Endodermal cell (in vitro differentiated cells): ENCODE data around the gene GALNT9. TPM values are rescaled to one million over a fixed set of nuclear protein-coding genes. Genes with fewer than 3 reads are reported as not detected.

Source experiments
- DNase-seq: peaks from one replicate; pipeline ENCODE4 v3.0.0-alpha.2; 2017
- H3K27ac ChIP-seq: 2 replicates; pipeline ENCODE4 v1.5.1; 2013; ENCODE audit warnings: mild to moderate bottlenecking, low read depth, low read length, moderate library complexity
- H3K27me3 ChIP-seq: 2 replicates; pipeline ENCODE4 v1.6.1; 2013; ENCODE audit warnings: mild to moderate bottlenecking, low read length, moderate library complexity; ENCODE audit not compliant: insufficient read depth, control insufficient read depth, poor library complexity, severe bottlenecking
- H3K36me3 ChIP-seq: 2 replicates; pipeline ENCODE4 v1.7.0; 2013; ENCODE audit warnings: mild to moderate bottlenecking, low read length, moderate library complexity; ENCODE audit not compliant: control insufficient read depth, insufficient read depth
- H3K4me1 ChIP-seq: one replicate; pipeline ENCODE4 v1.7.0; 2013; ENCODE audit warnings: low read length; ENCODE audit not compliant: control insufficient read depth, insufficient read depth
- H3K4me3 ChIP-seq: 2 replicates; pipeline ENCODE4 v1.5.1; 2013; ENCODE audit warnings: mild to moderate bottlenecking, low read length, moderate library complexity
- H3K9ac ChIP-seq: 2 replicates; pipeline ENCODE4 v1.6.1; 2013; ENCODE audit warnings: mild to moderate bottlenecking, low read length, moderate library complexity; ENCODE audit not compliant: poor library complexity, severe bottlenecking; ENCODE audit errors: extremely low read depth
- H3K9me3 ChIP-seq: 2 replicates; pipeline ENCODE4 v1.6.1; 2013; ENCODE audit warnings: mild to moderate bottlenecking, low read length, moderate library complexity; ENCODE audit not compliant: control insufficient read depth
- H3K27ac Mint-ChIP-seq: 2 replicates; pipeline ENCODE4 v1.8.0; 2020; ENCODE audit warnings: mixed read lengths
- H3K27me3 Mint-ChIP-seq: 2 replicates; pipeline ENCODE4 v1.8.0; 2021; ENCODE audit warnings: mild to moderate bottlenecking, mixed read lengths; ENCODE audit not compliant: insufficient read depth
- H3K36me3 Mint-ChIP-seq: 2 replicates; pipeline ENCODE4 v1.8.0; 2020; ENCODE audit warnings: low read depth, mixed read lengths
- H3K4me1 Mint-ChIP-seq: 2 replicates; pipeline ENCODE4 v1.8.0; 2020; ENCODE audit warnings: mixed read lengths
- H3K4me3 Mint-ChIP-seq: 2 replicates; pipeline ENCODE4 v1.8.0; 2020; ENCODE audit warnings: mild to moderate bottlenecking, moderate library complexity, mixed read lengths
- H3K9me3 Mint-ChIP-seq: 2 replicates; pipeline ENCODE4 v1.8.0; 2020; ENCODE audit warnings: mild to moderate bottlenecking, mixed read lengths
- CTCF ChIP-seq: fragments of 200-600 bp; sonication (generic); conservative IDR thresholded peaks from 2 replicates; pipeline ENCODE4 v1.5.0; 2021; ENCODE audit warnings: antibody characterized with exemption, mild to moderate bottlenecking
- WGBS, 2 experiments: methylation state at CpG; one replicate each; pipeline versions ENCODE4 v1.1.5 to v1.1.7; 2013; ENCODE audit warnings: missing lambda C conversion rate in 2 of 2, mixed read lengths in 1 of 2; ENCODE audit not compliant: insufficient coverage in 1 of 2, insufficient read length in 1 of 2; 5-methylcytosine and 5-hydroxymethylcytosine counted together
- total RNA-seq, 2 donors: library from RNA; stranded (reverse); fragmentation: NEBNext Ultra II Directional in 1 of 2; extraction: Animal tissue kit (Norgen Biotek cat#: 25700) in 1 of 2; gene quantifications; 2 replicates in 1 of 2; 3 replicates in 1 of 2; pipeline ENCODE4 v1.2.1, GENCODE V29; 2021

GALNT9 gene
- total RNA-seq, 2 donors from 2014 or later = 0.13 TPM; not detected in 1

- Histone ChIP-seq H3K27me3 (no peaks in the 10 kb centered on the region), H3K9me3 (peaks cover 17% of the 10 kb centered on the region), H3K4me3 (no peak overlapping the region), H3K4me1 (no peaks in the 10 kb centered on the region), H3K9ac (no peak overlapping the region), H3K36me3 (no peaks in the 10 kb centered on the region), H3K27ac (no peak overlapping the region)
- no peak for DNase-seq
- Mint-ChIP-seq H3K27me3 (peaks cover 49% of the 10 kb centered on the region), H3K9me3 (peaks cover 7% of the 10 kb centered on the region), H3K4me3 (no peak overlapping the region), H3K27ac (no peak overlapping the region), H3K4me1 (no peaks in the 10 kb centered on the region), H3K36me3 (no peaks in the 10 kb centered on the region)
- 56 to 60% methylated on average over 6 to 7 of the region's 7 CpGs for WGBS, 2 experiments
- TF ChIP-seq CTCF = no peak
Measured at GRCh38 chr12:132217800-132218526, 111.4 kb downstream of the GALNT9 start.

GRCh38 chr12:132217371-132217770 is 112.0 kb downstream of the GALNT9 start:
- H3K9ac ChIP-seq = no peak overlapping the region
- H3K27me3 Mint-ChIP-seq = peaks cover 48% of the 10 kb centered on the region
- peaks cover 12% of the 10 kb centered on the region for H3K9me3 ChIP-seq
- H3K4me3 Mint-ChIP-seq = no peak overlapping the region
- no peaks in the 10 kb centered on the region for H3K27me3 ChIP-seq
- no peaks in the 10 kb centered on the region for H3K4me1 ChIP-seq
- no peak for TF ChIP-seq CTCF
- no peak for DNase-seq
- H3K4me1 Mint-ChIP-seq = no peaks in the 10 kb centered on the region
- H3K36me3 Mint-ChIP-seq = no peaks in the 10 kb centered on the region
- WGBS, 2 experiments = 66 to 92% methylated on average over 1 of the region's 1 CpG
- H3K36me3 ChIP-seq = no peaks in the 10 kb centered on the region
- H3K9me3 Mint-ChIP-seq = peaks cover 7% of the 10 kb centered on the region
- no peak overlapping the region for H3K27ac Mint-ChIP-seq
- no peak overlapping the region for H3K4me3 ChIP-seq
- no peak overlapping the region for H3K27ac ChIP-seq

GRCh38 chr12:132216354-132216987 is 112.9 kb downstream of the GALNT9 start:
- H3K36me3 Mint-ChIP-seq = no peaks in the 10 kb centered on the region
- WGBS, 2 experiments = 73 to 79% methylated on average over 6 to 21 of the region's 21 CpGs
- no peaks in the 10 kb centered on the region for H3K27me3 ChIP-seq
- DNase-seq = no peak
- no peak for TF ChIP-seq CTCF
- H3K27ac Mint-ChIP-seq = no peak overlapping the region
- no peaks in the 10 kb centered on the region for H3K4me1 ChIP-seq
- peaks cover 46% of the 10 kb centered on the region for H3K27me3 Mint-ChIP-seq
- peaks cover 9% of the 10 kb centered on the region for H3K9me3 ChIP-seq
- no peak overlapping the region for H3K4me3 Mint-ChIP-seq
- no peak overlapping the region for H3K4me3 ChIP-seq
- H3K4me1 Mint-ChIP-seq = no peaks in the 10 kb centered on the region
- no peak overlapping the region for H3K27ac ChIP-seq
- H3K9me3 Mint-ChIP-seq = peaks cover 7% of the 10 kb centered on the region
- H3K9ac ChIP-seq = no peak overlapping the region
- H3K36me3 ChIP-seq = no peaks in the 10 kb centered on the region
